H1 (cell line): ENCODE results near the gene PRKN. TPM values are rescaled to one million over a fixed set of nuclear protein-coding genes. Genes with fewer than 3 reads are reported as not detected.

Experiments
- CTCF ChIP-seq, 3 experiments: IDR thresholded peaks; 1 replicate in 2 of 3; 2 replicates in 1 of 3; pipeline versions ENCODE4 v1.5.1 to v1.6.1; 2011; ENCODE audit warnings: low read length in 3 of 3, mild to moderate bottlenecking in 3 of 3, inconsistent platforms in 2 of 3, low read depth in 1 of 3, moderate library complexity in 1 of 3; ENCODE audit not compliant: insufficient read depth in 1 of 3; ENCODE audit errors: control extremely low read depth in 1 of 3
- NRF1 ChIP-seq: IDR thresholded peaks from 2 replicates; pipeline ENCODE4 v1.6.1; 2011; ENCODE audit warnings: mild to moderate bottlenecking, low read depth, low read length, improper control_type of control experiment
- polyA plus RNA-seq, 7 experiments: library from polyadenylated mRNA; depleted of rRNA in 3 of 7; stranded (reverse) in 5 of 7; unstranded in 2 of 7; fragments of >200 nt in 5 of 7; fragments of 200-250 nt in 2 of 7; gene quantifications; 1 replicate in 5 of 7; 2 replicates in 1 of 7; 4 replicates in 1 of 7; pipeline versions ENCODE4 v1.2.1 to v1.2.3, GENCODE V29; 2011 to 2013; ENCODE audit warnings: missing spikeins in 2 of 7, mixed read lengths in 2 of 7
- total RNA-seq: library from RNA; stranded (reverse); fragmentation: NEBNext Ultra II Directional; extraction: Animal tissue kit (Norgen Biotek cat#: 25700); gene quantifications from 2 replicates; pipeline ENCODE4 v1.2.1, GENCODE V29; 2021
- TF ChIP-seq, protein P1 (sequence below): IDR thresholded peaks from 2 replicates; pipeline ENCODE4 v1.6.1; 2012; ENCODE audit warnings: low read length, inconsistent platforms

PRKN gene
- total and polyA plus RNA-seq, 2 of the 8 experiments (the other 6 are each of a cell fraction or from before 2014, with no cell fraction given), result 0.13 to 0.29 TPM

GRCh38 chr6:161440299-161440698 lies 1287.3 kb downstream of the PRKN start (continued):
- TF ChIP-seq CTCF (IDR thresholded peaks at IDR 0.05; ENCODE audit: control extremely low read depth in 1 of 3, insufficient read depth in 1 of 3, low read depth in 1 of 3, low read length in 3 of 3), result peak in 1 of 3 experiments; percentile 7; a peak in 1 of 4 replicates
- TF ChIP-seq, protein P1, sequence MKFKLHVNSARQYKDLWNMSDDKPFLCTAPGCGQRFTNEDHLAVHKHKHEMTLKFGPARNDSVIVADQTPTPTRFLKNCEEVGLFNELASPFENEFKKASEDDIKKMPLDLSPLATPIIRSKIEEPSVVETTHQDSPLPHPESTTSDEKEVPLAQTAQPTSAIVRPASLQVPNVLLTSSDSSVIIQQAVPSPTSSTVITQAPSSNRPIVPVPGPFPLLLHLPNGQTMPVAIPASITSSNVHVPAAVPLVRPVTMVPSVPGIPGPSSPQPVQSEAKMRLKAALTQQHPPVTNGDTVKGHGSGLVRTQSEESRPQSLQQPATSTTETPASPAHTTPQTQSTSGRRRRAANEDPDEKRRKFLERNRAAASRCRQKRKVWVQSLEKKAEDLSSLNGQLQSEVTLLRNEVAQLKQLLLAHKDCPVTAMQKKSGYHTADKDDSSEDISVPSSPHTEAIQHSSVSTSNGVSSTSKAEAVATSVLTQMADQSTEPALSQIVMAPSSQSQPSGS, result no peak
- no peak for TF ChIP-seq NRF1
